GM19324 (cell line): ENCODE results near the gene EN2.

Source experiments
- ATAC-seq: cut with Tn5 transposase; IDR thresholded peaks from one replicate; pipeline ENCODE4 v1.9.1; 2021; ENCODE audit warnings: mild to moderate bottlenecking, moderate library complexity; ENCODE audit not compliant: unreplicated experiment, low FRiP score

EN2 gene

GRCh38 chr7:155458111-155458877 lies at the start of gene EN2:
Gene EN2, plus strand, starts transcription at chr7:155458129. Its CDS starts 249 bp downstream, at chr7:155458378.
- no peak for ATAC-seq

GRCh38 chr7:155408651-155409586 lies 49.0 kb upstream of the EN2 start:
- ATAC-seq = no peak

GRCh38 chr7:155409980-155410379 lies 47.9 kb upstream of the EN2 start:
- ATAC-seq = no peak

- no peak for ATAC-seq
These were observed 47.5 kb upstream of the EN2 start for GRCh38 chr7:155410431-155410830.

- ATAC-seq = no peak
These were observed 46.1 kb upstream of the EN2 start for GRCh38 chr7:155411718-155412415.

- ATAC-seq = peak; percentile 61
These were observed 45.3 kb upstream of the EN2 start for GRCh38 chr7:155412416-155413253.

GRCh38 chr7:155414547-155415492 lies 43.1 kb upstream of the EN2 start:
- no peak for ATAC-seq

- ATAC-seq = no peak
These were observed 41.1 kb upstream of the EN2 start for GRCh38 chr7:155416646-155417380.

- no peak for ATAC-seq
These were observed 39.6 kb upstream of the EN2 start for GRCh38 chr7:155418304-155418703.

GRCh38 chr7:155418941-155419755 lies 38.8 kb upstream of the EN2 start:
- ATAC-seq = no peak

- no peak for ATAC-seq
These were observed 37.8 kb upstream of the EN2 start for GRCh38 chr7:155420116-155420515.

- ATAC-seq = no peak
These were observed 35.8 kb upstream of the EN2 start for GRCh38 chr7:155422151-155422550.

GRCh38 chr7:155422599-155423336 lies 35.2 kb upstream of the EN2 start:
- ATAC-seq = no peak

- ATAC-seq = no peak
These were observed 34.3 kb upstream of the EN2 start for GRCh38 chr7:155423337-155424285.

GRCh38 chr7:155424301-155425010 lies 33.5 kb upstream of the EN2 start:
- no peak for ATAC-seq
